Osteocyte (in vitro differentiated cells): ENCODE results near the gene NRG3. TPM values are rescaled to one million over a fixed set of nuclear protein-coding genes. Genes with fewer than 3 reads are reported as not detected.

Experiments used
- DNase-seq: peaks from one replicate; pipeline ENCODE4 v3.0.0; 2021; ENCODE audit warnings: mixed read lengths; ENCODE audit not compliant: unreplicated experiment; ENCODE audit errors: extremely low spot score
- H3K27ac Mint-ChIP-seq: one replicate; pipeline ENCODE4 v1.8.0; 2021; ENCODE audit warnings: mild to moderate bottlenecking, mixed read lengths; ENCODE audit not compliant: unreplicated experiment
- H3K27me3 Mint-ChIP-seq: one replicate; pipeline ENCODE4 v1.8.0; 2021; ENCODE audit warnings: mixed read lengths; ENCODE audit not compliant: unreplicated experiment
- H3K36me3 Mint-ChIP-seq: one replicate; pipeline ENCODE4 v1.8.0; 2021; ENCODE audit warnings: mixed read lengths; ENCODE audit not compliant: unreplicated experiment
- H3K4me1 Mint-ChIP-seq: one replicate; pipeline ENCODE4 v1.8.0; 2021; ENCODE audit warnings: mixed read lengths; ENCODE audit not compliant: unreplicated experiment
- H3K4me3 Mint-ChIP-seq: one replicate; pipeline ENCODE4 v1.8.0; 2021; ENCODE audit warnings: mild to moderate bottlenecking, moderate library complexity, mixed read lengths; ENCODE audit not compliant: unreplicated experiment
- H3K9me3 Mint-ChIP-seq: one replicate; pipeline ENCODE4 v1.8.0; 2021; ENCODE audit warnings: mixed read lengths; ENCODE audit not compliant: unreplicated experiment
- CTCF ChIP-seq: fragments of 200-600 bp; sonication (generic); IDR thresholded peaks from 2 replicates; pipeline ENCODE4 v1.5.0; 2021; ENCODE audit warnings: antibody characterized with exemption, mild to moderate bottlenecking, moderate library complexity
- total RNA-seq: library from RNA; stranded (reverse); gene quantifications from 2 replicates; pipeline ENCODE4 v1.2.1, GENCODE V29; 2021

Gene NRG3
- total RNA-seq, 1 donor from 2014 or later, result not detected

- Mint-ChIP-seq H3K4me1 (no peaks in the 10 kb centered on the region), H3K27ac (no peak overlapping the region), H3K9me3 (peaks cover 29% of the 10 kb centered on the region), H3K27me3 (no peaks in the 10 kb centered on the region), H3K36me3 (no peaks in the 10 kb centered on the region), H3K4me3 (no peak overlapping the region)
- no peak for TF ChIP-seq CTCF
- no peak for DNase-seq
Measured at GRCh38 chr10:81978238-81978637, 103.2 kb downstream of the NRG3 start.

DNA sequence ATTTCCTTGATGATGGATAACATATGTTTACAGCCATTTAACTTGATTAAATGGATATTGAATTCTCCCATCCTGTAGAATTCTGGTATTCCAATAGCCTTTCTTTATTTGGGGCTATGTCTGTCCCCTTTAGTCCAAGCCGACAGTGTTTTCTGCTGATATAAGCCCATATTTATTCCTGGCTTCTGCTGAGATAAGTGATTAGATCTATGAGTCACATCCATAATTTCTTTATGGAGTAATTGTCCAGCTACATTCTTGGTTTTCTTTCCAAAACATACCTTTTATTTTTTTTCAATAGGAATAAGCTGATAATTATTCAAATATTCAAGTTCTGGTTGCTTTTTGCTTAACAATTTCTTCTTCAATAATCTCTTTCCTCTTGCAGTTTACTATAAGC is 106.7 kb downstream of the NRG3 start:
- H3K4me3 Mint-ChIP-seq, result no peak overlapping the region
- no peak overlapping the region for H3K27ac Mint-ChIP-seq

DNA sequence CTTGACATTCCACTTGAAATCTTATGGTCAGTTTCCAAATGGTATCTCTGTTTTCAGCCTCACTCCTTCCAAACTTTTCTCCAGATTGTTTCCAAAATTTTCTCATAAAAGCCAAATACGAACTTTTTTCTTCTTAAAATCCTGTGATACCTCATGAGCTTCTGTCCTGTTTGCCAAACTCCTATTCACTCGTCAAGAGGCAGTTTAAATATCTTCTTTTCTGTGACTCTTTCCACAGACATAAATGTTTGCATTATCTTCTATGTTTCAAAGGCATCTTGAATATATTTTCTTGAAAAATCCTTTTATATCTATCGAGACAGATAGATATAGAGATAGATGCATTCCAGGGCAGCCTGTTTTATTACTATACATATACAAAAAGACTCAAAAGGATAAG is 109.4 kb downstream of the NRG3 start:
- H3K9me3 Mint-ChIP-seq, result peaks cover 35% of the 10 kb centered on the region
- H3K27ac Mint-ChIP-seq, result no peak overlapping the region
- DNase-seq, result no peak
- no peaks in the 10 kb centered on the region for H3K4me1 Mint-ChIP-seq
- no peak for TF ChIP-seq CTCF
- no peak overlapping the region for H3K4me3 Mint-ChIP-seq
- no peaks in the 10 kb centered on the region for H3K27me3 Mint-ChIP-seq
- no peaks in the 10 kb centered on the region for H3K36me3 Mint-ChIP-seq

More for the DNA sequence above, 106.7 kb downstream of the NRG3 start:
- Mint-ChIP-seq H3K36me3 (no peaks in the 10 kb centered on the region), H3K27me3 (no peaks in the 10 kb centered on the region), H3K9me3 (peaks cover 27% of the 10 kb centered on the region), H3K4me1 (no peaks in the 10 kb centered on the region)
- DNase-seq, result no peak
- TF ChIP-seq CTCF, result no peak

GRCh38 chr10:81995254-81995653 is 120.3 kb downstream of the NRG3 start:
- Mint-ChIP-seq H3K27ac (no peak overlapping the region), H3K36me3 (no peaks in the 10 kb centered on the region), H3K27me3 (no peaks in the 10 kb centered on the region), H3K4me3 (no peak overlapping the region), H3K4me1 (no peaks in the 10 kb centered on the region), H3K9me3 (peaks cover 10% of the 10 kb centered on the region)
- no peak for DNase-seq
- TF ChIP-seq CTCF, result no peak

DNA sequence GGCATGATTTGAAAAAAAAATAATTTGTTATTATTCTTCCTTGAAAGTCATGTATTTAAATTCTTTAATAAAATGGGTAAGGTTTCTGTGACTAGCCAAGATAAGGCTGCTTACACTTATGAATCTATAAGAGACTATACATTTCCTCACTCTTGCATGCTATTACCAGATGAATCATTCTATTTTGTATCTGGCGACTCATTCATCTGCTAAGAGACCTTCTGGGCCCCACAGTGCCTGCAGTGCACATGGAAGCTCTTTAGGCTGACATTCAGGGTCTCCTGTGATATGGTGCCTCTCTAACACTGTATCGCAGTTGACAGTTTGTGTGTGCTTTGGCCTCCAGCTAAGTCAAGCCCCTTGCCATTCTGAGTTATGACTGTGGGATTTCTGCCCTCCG is 121.9 kb downstream of the NRG3 start:
- no peak for TF ChIP-seq CTCF
- Mint-ChIP-seq H3K36me3 (no peaks in the 10 kb centered on the region), H3K27me3 (no peaks in the 10 kb centered on the region), H3K4me1 (no peaks in the 10 kb centered on the region), H3K27ac (no peak overlapping the region), H3K9me3 (peaks cover 13% of the 10 kb centered on the region), H3K4me3 (no peak overlapping the region)
- DNase-seq, result no peak
